ENCODE measurements around the gene IL17RC. TPM values are rescaled to one million over a fixed set of nuclear protein-coding genes. Genes with fewer than 3 reads are reported as not detected.

Gene IL17RC
- polyA plus RNA-seq, 2 donors = 37.0 to 52.7 TPM

DNA sequence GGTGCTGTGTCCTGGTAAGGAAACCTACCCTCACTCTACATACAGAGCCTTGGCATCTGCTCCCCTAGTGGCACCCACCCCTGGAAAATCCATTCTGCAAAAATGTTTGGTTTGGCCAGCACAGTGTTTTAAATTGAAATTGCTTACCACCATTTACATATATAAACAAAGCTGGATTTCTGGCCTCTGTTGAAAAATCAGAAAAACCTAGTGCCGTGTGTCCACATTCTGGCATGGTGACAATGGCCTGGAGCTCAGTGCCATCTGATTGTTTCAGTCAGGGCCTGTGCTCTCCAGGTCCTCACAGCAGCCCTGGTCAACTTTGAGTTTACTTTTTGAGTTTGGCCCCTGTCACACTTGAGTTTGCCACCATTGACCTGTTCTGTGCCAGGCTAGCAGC is 2.9 kb upstream of the IL17RC start:
- Histone ChIP-seq H3K4me1 (ENCODE audit: control insufficient read depth in 2 of 2, insufficient read depth in 2 of 2, low read length in 1 of 2) (peaks cover 4 to 26% of the 10 kb centered on the region in 2 donors), H3K27ac (ENCODE audit: low read depth in 2 of 2, low read length in 1 of 2) (peak overlapping the region in 1 of 2 donors; percentile 78), H3K9me3 (ENCODE audit: control insufficient read depth in 2 of 2, insufficient read depth in 1 of 2, low read depth in 1 of 2, low read length in 1 of 2) (no peaks in the 10 kb centered on the region), H3K27me3 (ENCODE audit: control insufficient read depth in 1 of 2, insufficient read depth in 2 of 2, low read length in 2 of 2) (no peaks in the 10 kb centered on the region), H3K4me3 (ENCODE audit: low read depth in 1 of 2, low read length in 2 of 2) (no peak overlapping the region), H3K36me3 (ENCODE audit: control insufficient read depth in 2 of 2, insufficient read depth in 2 of 2, low read length in 1 of 2) (peaks cover 0 to 11% of the 10 kb centered on the region in 2 donors)
- 45 to 47% methylated on average over 1 of the region's 1 CpG for WGBS, 2 donors

DNA sequence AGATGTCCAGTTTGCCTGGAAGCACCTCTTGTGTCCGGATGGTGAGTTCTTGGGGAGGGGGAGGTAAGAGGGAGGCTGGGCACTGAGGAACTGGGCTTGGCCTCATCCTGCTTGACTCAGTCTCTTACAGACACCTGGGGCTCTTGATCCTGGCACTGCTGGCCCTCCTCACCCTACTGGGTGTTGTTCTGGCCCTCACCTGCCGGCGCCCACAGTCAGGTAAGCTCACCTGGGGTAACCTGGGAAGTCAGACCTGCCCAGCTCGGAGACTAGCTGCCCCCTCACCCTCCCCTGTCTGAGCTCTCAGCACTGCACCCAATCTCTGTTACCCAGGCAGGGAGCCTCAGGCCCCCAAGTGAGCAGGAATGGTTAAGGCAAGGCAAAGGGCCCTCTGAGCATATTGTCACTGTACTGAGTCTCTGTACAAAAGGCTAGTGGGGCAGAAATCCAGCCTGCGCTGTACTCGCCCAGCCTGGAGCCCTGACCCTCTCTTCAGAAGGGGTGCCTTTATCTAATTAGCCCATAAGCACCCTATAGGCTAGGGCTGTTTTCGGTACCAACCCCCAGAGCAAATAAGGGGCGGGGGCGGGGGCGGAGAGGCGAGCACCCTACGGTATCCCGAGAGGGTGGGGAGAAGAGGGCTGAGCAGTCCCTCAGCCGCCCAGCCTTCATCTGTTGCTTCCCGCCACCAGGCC is 2.2 kb upstream of the IL17RC start:
- Histone ChIP-seq H3K36me3 (ENCODE audit: control insufficient read depth in 2 of 2, insufficient read depth in 2 of 2, low read length in 1 of 2) (peaks cover 0 to 7% of the 10 kb centered on the region in 2 donors), H3K4me3 (ENCODE audit: low read depth in 1 of 2, low read length in 2 of 2) (peak overlapping the region; percentile 60 to 61), H3K4me1 (ENCODE audit: control insufficient read depth in 2 of 2, insufficient read depth in 2 of 2, low read length in 1 of 2) (peaks cover 4 to 26% of the 10 kb centered on the region in 2 donors), H3K27me3 (ENCODE audit: control insufficient read depth in 1 of 2, insufficient read depth in 2 of 2, low read length in 2 of 2) (no peaks in the 10 kb centered on the region), H3K27ac (ENCODE audit: low read depth in 2 of 2, low read length in 1 of 2) (peak overlapping the region; percentile 86 to 95), H3K9me3 (ENCODE audit: control insufficient read depth in 2 of 2, insufficient read depth in 1 of 2, low read depth in 1 of 2, low read length in 1 of 2) (no peaks in the 10 kb centered on the region)
- 27 to 31% methylated on average over 15 of the region's 15 CpGs for WGBS, 2 donors

- H3K4me1 ChIP-seq (ENCODE audit: control insufficient read depth in 2 of 2, insufficient read depth in 2 of 2, low read length in 1 of 2) = peaks cover 4 to 26% of the 10 kb centered on the region in 2 donors
- 1 to 3% methylated on average over 80 to 99 of the region's 99 CpGs for WGBS, 2 donors
These were observed 1.4 kb upstream of the IL17RC start for GRCh38 chr3:9915254-9916141.

DNA sequence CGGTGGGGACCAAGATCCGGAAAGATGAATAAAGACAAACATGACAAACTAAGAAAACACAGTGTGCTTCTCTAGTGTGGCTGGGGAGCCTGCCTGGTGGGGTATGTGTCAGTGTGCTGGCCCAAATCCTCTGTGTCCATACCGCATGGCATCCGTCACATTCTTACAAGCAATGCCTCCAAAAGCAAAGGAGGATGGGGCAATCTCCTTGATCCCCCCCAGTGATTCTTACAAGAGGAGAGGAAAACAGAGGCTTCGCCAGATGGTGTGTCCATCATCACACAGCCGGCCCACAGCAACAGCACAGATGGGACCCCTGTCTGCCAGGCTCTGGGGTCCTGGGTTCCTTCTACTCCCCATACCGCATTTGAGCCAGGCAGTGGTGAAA is 558 bp upstream of the IL17RC start:
- peak overlapping the region in 1 of 2 donors; percentile 84 for H3K4me3 ChIP-seq (ENCODE audit: low read depth in 1 of 2, low read length in 2 of 2)
- peak overlapping the region; percentile 92 to 95 for H3K27ac ChIP-seq (ENCODE audit: low read depth in 2 of 2, low read length in 1 of 2)
- 37 to 43% methylated on average over 7 of the region's 7 CpGs for WGBS, 2 donors
- H3K4me1 ChIP-seq (ENCODE audit: control insufficient read depth in 2 of 2, insufficient read depth in 2 of 2, low read length in 1 of 2) = peaks cover 4 to 26% of the 10 kb centered on the region in 2 donors
- no peaks in the 10 kb centered on the region for H3K27me3 ChIP-seq (ENCODE audit: control insufficient read depth in 1 of 2, insufficient read depth in 2 of 2, low read length in 2 of 2)
- H3K36me3 ChIP-seq (ENCODE audit: control insufficient read depth in 2 of 2, insufficient read depth in 2 of 2, low read length in 1 of 2) = peaks cover 0 to 7% of the 10 kb centered on the region in 2 donors
- no peaks in the 10 kb centered on the region for H3K9me3 ChIP-seq (ENCODE audit: control insufficient read depth in 2 of 2, insufficient read depth in 1 of 2, low read depth in 1 of 2, low read length in 1 of 2)

More at GRCh38 chr3:9915254-9916141, 1.4 kb upstream of the IL17RC start:
- Histone ChIP-seq H3K9me3 (ENCODE audit: control insufficient read depth in 2 of 2, insufficient read depth in 1 of 2, low read depth in 1 of 2, low read length in 1 of 2) (no peaks in the 10 kb centered on the region), H3K36me3 (ENCODE audit: control insufficient read depth in 2 of 2, insufficient read depth in 2 of 2, low read length in 1 of 2) (peaks cover 0 to 10% of the 10 kb centered on the region in 2 donors), H3K27me3 (ENCODE audit: control insufficient read depth in 1 of 2, insufficient read depth in 2 of 2, low read length in 2 of 2) (no peaks in the 10 kb centered on the region), H3K27ac (ENCODE audit: low read depth in 2 of 2, low read length in 1 of 2) (peak overlapping the region; percentile 86 to 95), H3K4me3 (ENCODE audit: low read depth in 1 of 2, low read length in 2 of 2) (peak overlapping the region; percentile 60 to 61)

GRCh38 chr3:9917820-9918219 is 922 bp downstream of the IL17RC start:
- 55 to 68% methylated on average over 10 of the region's 10 CpGs for WGBS, 2 donors
- Histone ChIP-seq H3K4me1 (ENCODE audit: control insufficient read depth in 2 of 2, insufficient read depth in 2 of 2, low read length in 1 of 2) (peaks cover 4 to 26% of the 10 kb centered on the region in 2 donors), H3K27me3 (ENCODE audit: control insufficient read depth in 1 of 2, insufficient read depth in 2 of 2, low read length in 2 of 2) (no peaks in the 10 kb centered on the region), H3K36me3 (ENCODE audit: control insufficient read depth in 2 of 2, insufficient read depth in 2 of 2, low read length in 1 of 2) (peaks cover 0 to 6% of the 10 kb centered on the region in 2 donors), H3K4me3 (ENCODE audit: low read depth in 1 of 2, low read length in 2 of 2) (peak overlapping the region; percentile 59 to 84), H3K27ac (ENCODE audit: low read depth in 2 of 2, low read length in 1 of 2) (peak overlapping the region in 1 of 2 donors; percentile 92), H3K9me3 (ENCODE audit: control insufficient read depth in 2 of 2, insufficient read depth in 1 of 2, low read depth in 1 of 2, low read length in 1 of 2) (no peaks in the 10 kb centered on the region)

DNA sequence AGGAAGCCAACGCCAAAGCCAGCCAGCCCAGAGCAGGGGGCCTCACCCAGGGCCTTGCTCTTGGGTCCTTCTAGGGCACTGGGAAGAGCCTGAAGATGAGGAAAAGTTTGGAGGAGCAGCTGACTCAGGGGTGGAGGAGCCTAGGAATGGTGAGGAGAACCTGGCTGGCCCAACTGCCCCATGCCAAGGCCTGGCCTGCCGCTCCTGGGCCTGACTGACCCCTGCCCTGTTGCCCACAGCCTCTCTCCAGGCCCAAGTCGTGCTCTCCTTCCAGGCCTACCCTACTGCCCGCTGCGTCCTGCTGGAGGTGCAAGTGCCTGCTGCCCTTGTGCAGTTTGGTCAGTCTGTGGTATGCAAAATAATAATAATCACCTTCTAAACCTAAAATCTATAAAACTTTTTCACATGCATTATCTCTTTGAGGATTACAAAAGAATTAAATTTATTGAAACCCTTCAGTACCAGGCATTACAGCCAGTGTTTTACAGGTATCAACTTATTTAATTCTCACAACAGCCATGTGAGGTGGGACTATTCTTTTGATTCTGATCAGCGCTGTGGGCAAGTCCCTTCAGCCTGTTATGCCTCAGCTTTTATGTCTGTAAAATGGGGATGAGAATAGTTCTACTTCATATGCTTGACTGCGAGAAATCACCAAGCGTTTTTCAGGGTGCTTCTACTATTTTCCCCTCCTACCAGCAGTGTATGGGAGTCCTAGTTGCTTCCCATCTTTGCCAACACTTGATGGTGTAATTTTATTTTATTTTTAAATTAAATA is 1.6 kb downstream of the IL17RC start:
- peaks cover 0 to 6% of the 10 kb centered on the region in 2 donors for H3K36me3 ChIP-seq (ENCODE audit: control insufficient read depth in 2 of 2, insufficient read depth in 2 of 2, low read length in 1 of 2)
- H3K4me1 ChIP-seq (ENCODE audit: control insufficient read depth in 2 of 2, insufficient read depth in 2 of 2, low read length in 1 of 2) = peaks cover 4 to 26% of the 10 kb centered on the region in 2 donors
- H3K4me3 ChIP-seq (ENCODE audit: low read depth in 1 of 2, low read length in 2 of 2) = no peak overlapping the region
- no peak overlapping the region for H3K27ac ChIP-seq (ENCODE audit: low read depth in 2 of 2, low read length in 1 of 2)
- WGBS, 2 donors = 95% methylated on average over 8 of the region's 8 CpGs
- H3K9me3 ChIP-seq (ENCODE audit: control insufficient read depth in 2 of 2, insufficient read depth in 1 of 2, low read depth in 1 of 2, low read length in 1 of 2) = no peaks in the 10 kb centered on the region
- no peaks in the 10 kb centered on the region for H3K27me3 ChIP-seq (ENCODE audit: control insufficient read depth in 1 of 2, insufficient read depth in 2 of 2, low read length in 2 of 2)

DNA sequence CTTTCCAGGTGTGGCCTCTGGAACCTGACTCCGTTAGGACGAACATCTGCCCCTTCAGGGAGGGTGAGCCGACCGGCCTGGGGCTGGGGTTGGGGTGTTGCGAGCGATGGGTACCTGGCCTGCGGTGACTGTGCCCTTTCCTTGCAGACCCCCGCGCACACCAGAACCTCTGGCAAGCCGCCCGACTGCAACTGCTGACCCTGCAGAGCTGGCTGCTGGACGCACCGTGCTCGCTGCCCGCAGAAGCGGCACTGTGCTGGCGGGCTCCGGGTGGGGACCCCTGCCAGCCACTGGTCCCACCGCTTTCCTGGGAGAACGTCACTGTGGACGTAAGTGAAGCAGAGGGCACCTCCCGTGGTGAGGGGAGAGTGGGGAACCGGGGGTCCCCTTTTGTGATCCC is 11.3 kb downstream of the IL17RC start:
- no peak overlapping the region for H3K4me3 ChIP-seq (ENCODE audit: low read depth in 1 of 2, low read length in 2 of 2)
- WGBS, 2 donors = 94% methylated on average over 18 to 23 of the region's 23 CpGs
- H3K4me1 ChIP-seq (ENCODE audit: control insufficient read depth in 2 of 2, insufficient read depth in 2 of 2, low read length in 1 of 2) = peaks cover 0 to 3% of the 10 kb centered on the region in 2 donors
- no peak overlapping the region for H3K27ac ChIP-seq (ENCODE audit: low read depth in 2 of 2, low read length in 1 of 2)
- no peaks in the 10 kb centered on the region for H3K9me3 ChIP-seq (ENCODE audit: control insufficient read depth in 2 of 2, insufficient read depth in 1 of 2, low read depth in 1 of 2, low read length in 1 of 2)
- H3K36me3 ChIP-seq (ENCODE audit: control insufficient read depth in 2 of 2, insufficient read depth in 2 of 2, low read length in 1 of 2) = peaks cover 12 to 19% of the 10 kb centered on the region in 2 donors
- no peaks in the 10 kb centered on the region for H3K27me3 ChIP-seq (ENCODE audit: control insufficient read depth in 1 of 2, insufficient read depth in 2 of 2, low read length in 2 of 2)

GRCh38 chr3:9930804-9931418 is 14.0 kb downstream of the IL17RC start:
- WGBS, 2 donors = 96 to 98% methylated on average over 4 of the region's 4 CpGs
- H3K27ac ChIP-seq (ENCODE audit: low read depth in 2 of 2, low read length in 1 of 2) = no peak overlapping the region
- no peaks in the 10 kb centered on the region for H3K27me3 ChIP-seq (ENCODE audit: control insufficient read depth in 1 of 2, insufficient read depth in 2 of 2, low read length in 2 of 2)
- peaks cover 5 to 11% of the 10 kb centered on the region in 2 donors for H3K4me1 ChIP-seq (ENCODE audit: control insufficient read depth in 2 of 2, insufficient read depth in 2 of 2, low read length in 1 of 2)
- H3K4me3 ChIP-seq (ENCODE audit: low read depth in 1 of 2, low read length in 2 of 2) = no peak overlapping the region
- peaks cover 12 to 13% of the 10 kb centered on the region in 2 donors for H3K36me3 ChIP-seq (ENCODE audit: control insufficient read depth in 2 of 2, insufficient read depth in 2 of 2, low read length in 1 of 2)
- H3K9me3 ChIP-seq (ENCODE audit: control insufficient read depth in 2 of 2, insufficient read depth in 1 of 2, low read depth in 1 of 2, low read length in 1 of 2) = no peaks in the 10 kb centered on the region

DNA sequence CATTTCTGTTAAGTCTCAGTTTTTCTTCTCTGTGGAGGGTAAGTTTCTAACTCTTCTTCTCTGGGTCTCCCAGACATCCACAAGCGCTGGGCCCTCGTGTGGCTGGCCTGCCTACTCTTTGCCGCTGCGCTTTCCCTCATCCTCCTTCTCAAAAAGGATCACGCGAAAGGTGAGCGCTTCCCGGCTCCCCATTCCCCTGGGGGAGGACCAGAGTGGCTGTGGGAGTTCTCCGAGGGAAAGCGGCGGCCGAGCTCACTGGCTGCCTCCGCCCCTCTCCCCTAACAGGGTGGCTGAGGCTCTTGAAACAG is 15.6 kb downstream of the IL17RC start:
- peak overlapping the region; percentile 94 to 95 for H3K27ac ChIP-seq (ENCODE audit: low read depth in 2 of 2, low read length in 1 of 2)
- peaks cover 5 to 11% of the 10 kb centered on the region in 2 donors for H3K4me1 ChIP-seq (ENCODE audit: control insufficient read depth in 2 of 2, insufficient read depth in 2 of 2, low read length in 1 of 2)
- peak overlapping the region; percentile 64 to 71 for H3K4me3 ChIP-seq (ENCODE audit: low read depth in 1 of 2, low read length in 2 of 2)
- H3K9me3 ChIP-seq (ENCODE audit: control insufficient read depth in 2 of 2, insufficient read depth in 1 of 2, low read depth in 1 of 2, low read length in 1 of 2) = no peaks in the 10 kb centered on the region
- WGBS, 2 donors = 5 to 7% methylated on average over 13 of the region's 13 CpGs
- H3K36me3 ChIP-seq (ENCODE audit: control insufficient read depth in 2 of 2, insufficient read depth in 2 of 2, low read length in 1 of 2) = peaks cover 12 to 16% of the 10 kb centered on the region in 2 donors
- H3K27me3 ChIP-seq (ENCODE audit: control insufficient read depth in 1 of 2, insufficient read depth in 2 of 2, low read length in 2 of 2) = no peaks in the 10 kb centered on the region
